Epithelial cell of proximal tubule (primary cell): Measurements from ENCODE around the gene GOPC. TPM values are rescaled to one million over a fixed set of nuclear protein-coding genes. Genes with fewer than 3 reads are reported as not detected.
"Not testable (repeated sequence)": the region's sequence is repeated elsewhere in the genome, so short reads cannot be mapped to it uniquely, and the experiment has no call there.

ENCODE experiments used
- DNase-seq: peaks from one replicate; pipeline ENCODE4 v3.0.0-alpha.2; 2011; ENCODE audit warnings: low read depth
- H3K4me3 ChIP-seq: 2 replicates; pipeline ENCODE4 v1.5.1; 2011; ENCODE audit warnings: low read depth, mild to moderate bottlenecking, low read length
- CTCF ChIP-seq: conservative IDR thresholded peaks from 2 replicates; pipeline ENCODE4 v1.5.1; 2012; ENCODE audit warnings: low read depth, mild to moderate bottlenecking, low read length
- total RNA-seq: library from RNA; depleted of rRNA; stranded (reverse); fragments of >200 nt; gene quantifications from 2 replicates; pipeline ENCODE4 v1.2.3, GENCODE V29; 2015

GOPC gene
- total RNA-seq, 1 donor from 2014 or later: 13.2 TPM

GRCh38 chr6:117518870-117519269 is 83.4 kb downstream of the GOPC start:
- no peak overlapping the region for H3K4me3 ChIP-seq
- no peak for DNase-seq
- TF ChIP-seq CTCF: no peak

GRCh38 chr6:117517995-117518394 is 84.3 kb downstream of the GOPC start:
- not testable (repeated sequence) for H3K4me3 ChIP-seq, DNase-seq

DNA sequence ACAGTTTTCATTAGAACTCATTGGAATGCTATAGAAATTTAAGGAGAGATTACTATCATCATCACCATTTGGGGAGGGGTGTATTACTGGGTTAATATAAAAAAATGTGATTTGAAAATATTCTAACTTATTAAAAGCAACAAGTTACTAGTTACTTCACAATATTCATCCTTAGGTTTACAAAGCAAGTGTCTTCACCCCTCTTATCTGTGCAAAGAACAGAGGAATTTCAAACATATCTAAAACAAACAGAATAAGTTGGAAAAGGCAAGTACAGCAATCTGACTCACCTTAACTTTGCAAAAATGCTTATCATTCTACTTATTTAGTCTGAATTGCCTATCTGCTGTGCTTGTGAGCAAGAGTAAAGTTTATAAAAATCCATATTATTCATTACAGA is 87.0 kb downstream of the GOPC start:
- TF ChIP-seq CTCF: no peak
- no peak for DNase-seq
- H3K4me3 ChIP-seq: no peak overlapping the region

DNA sequence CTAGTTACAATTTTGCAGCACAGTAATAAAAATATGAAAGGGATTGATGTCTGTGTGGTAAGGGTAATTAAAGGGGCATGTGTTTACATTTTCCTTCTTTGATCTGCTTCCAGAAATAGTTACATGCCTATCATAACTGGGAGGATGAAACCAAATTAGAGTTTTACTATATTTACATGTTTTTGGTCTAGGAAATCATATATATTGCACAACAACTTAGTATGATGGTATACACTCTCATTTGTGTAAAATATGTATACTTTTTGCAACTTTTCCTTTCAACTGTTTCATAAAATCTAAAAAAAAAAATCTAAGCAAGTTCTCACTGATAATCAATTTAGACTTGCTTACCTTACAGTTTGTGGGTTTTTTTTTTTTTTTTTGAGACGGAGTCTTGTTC is 87.7 kb downstream of the GOPC start:
- H3K4me3 ChIP-seq: no peak overlapping the region
- TF ChIP-seq CTCF: no peak
- DNase-seq: no peak

DNA sequence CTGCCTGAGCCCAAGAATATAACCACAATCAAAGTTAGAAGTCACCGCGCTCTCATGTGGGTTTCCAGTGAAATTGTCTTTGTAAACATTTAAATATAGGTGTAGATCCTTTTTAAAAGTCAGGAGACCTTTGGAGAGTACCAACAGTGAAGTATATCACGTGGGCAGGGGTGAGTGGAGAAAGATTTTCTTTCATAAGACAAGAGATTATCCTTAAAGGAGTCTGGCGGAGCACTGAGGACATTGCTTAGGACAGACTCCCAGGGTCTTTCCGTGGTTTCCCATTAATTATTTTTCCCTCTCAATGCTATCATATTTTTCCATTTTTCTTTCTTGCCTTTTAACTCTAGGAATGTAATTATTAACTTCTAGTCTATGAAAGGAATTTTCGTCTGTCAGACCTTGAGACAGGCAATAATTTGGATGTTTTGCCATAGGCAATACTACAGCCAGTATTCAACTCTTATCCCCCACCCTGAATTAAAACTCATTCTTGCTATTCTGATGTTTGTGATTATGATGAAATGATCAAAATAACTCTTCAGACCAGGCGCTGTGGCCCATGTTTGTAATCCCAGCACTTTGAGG is 88.4 kb downstream of the GOPC start:
- no peak for DNase-seq
- no peak for TF ChIP-seq CTCF

DNA sequence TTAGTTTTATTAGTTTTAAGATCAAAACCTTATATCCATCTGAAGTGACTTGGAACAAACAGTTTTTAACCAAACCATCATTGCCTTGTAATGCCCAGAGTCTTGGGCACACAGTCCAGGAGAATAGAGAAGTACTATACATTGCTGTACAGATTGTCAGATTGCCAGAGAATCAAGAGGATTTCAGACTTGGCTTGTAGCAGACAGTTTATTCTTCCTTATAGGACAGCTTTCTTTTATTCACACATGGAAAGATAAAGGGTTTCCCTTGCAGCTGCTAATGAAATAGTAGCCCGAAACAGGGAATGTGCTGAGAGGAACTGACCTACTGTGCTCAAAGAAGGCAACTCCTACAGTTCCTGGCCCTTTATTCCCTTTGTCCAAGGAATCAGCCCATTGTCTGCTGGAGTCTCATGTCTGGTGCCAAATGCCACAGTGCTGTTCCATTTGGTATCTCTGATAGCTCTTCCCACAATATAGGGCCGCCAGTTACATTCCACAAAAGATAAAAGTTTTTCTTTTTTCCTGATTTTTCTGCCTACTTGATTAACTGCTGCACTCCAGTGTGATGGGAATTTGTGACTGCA is 89.2 kb downstream of the GOPC start:
- DNase-seq: no peak
- no peak overlapping the region for H3K4me3 ChIP-seq
- no peak for TF ChIP-seq CTCF

More for the DNA sequence above, 88.4 kb downstream of the GOPC start:
- H3K4me3 ChIP-seq: no peak overlapping the region

DNA sequence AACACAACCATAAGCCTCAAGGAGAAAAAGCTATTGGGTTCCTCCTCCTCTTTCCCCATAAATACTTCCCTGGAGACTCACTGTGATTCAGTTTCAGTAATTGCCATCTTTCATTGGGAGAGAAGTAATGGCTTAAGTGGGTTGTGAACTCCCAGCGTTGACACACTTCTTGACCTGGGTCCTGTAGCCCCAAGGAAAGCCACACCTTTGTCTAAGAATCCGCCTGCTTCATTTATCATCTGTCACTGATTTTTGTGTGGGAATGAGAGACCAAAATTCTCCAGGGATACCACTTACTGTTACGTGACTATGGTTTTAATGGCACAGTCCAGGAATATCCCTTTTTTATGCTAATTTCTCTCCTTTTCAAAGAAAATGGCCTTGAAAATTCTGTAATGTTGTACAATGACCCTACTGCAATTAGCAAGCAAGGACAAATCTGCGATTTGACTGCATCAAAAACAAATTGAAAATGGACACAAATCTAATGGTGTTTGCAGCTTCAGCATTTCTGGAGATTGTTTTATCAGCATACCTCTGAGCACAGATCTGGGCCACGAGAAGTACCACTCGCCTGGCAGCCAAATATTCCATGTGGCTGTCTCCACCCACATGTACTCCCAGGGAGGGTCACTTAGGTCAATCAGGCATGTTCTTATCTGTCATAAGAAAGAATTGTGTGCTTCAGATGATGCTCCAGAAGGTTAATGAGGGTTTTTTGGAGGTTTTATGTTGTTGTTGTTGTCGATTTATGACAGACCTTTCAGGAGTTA is 90.1 kb downstream of the GOPC start:
- TF ChIP-seq CTCF: no peak
- no peak for DNase-seq
- no peak overlapping the region for H3K4me3 ChIP-seq

Other genes with a start within 250 kb of the GOPC start
- not detected in 2 replicates for gene ROS1, start 176.6 kb downstream of the GOPC start, total RNA-seq
- gene DCBLD1, start 119.8 kb downstream of the GOPC start, total RNA-seq: 6.1 and 23.7 TPM in 2 replicates
- gene NUS1, start 73.0 kb upstream of the GOPC start, total RNA-seq: 16.5 and 18.8 TPM in 2 replicates